Erythroblast (primary cell): ENCODE data around the gene C1QTNF2.

Source experiments
- GATA1 ChIP-seq: IDR thresholded peaks from 2 replicates; pipeline ENCODE4 v1.6.1; 2011; ENCODE audit warnings: low read depth, mild to moderate bottlenecking, control low read depth, low read length, moderate library complexity
- POLR2A ChIP-seq: IDR thresholded peaks from 2 replicates; pipeline ENCODE4 v1.6.1; 2011; ENCODE audit warnings: mild to moderate bottlenecking, low read length

GRCh38 chr5:160326981-160327380 is 43.4 kb downstream of the C1QTNF2 start:
- TF ChIP-seq POLR2A (no peak), GATA1 (no peak)
